Stimulated activated CD8-positive, alpha-beta memory T cell treated with anti-CD3 and anti-CD28 coated beads, Interleukin-7, amount 100 ng/mL, for 24 hours (primary cell): ENCODE results near the gene KDM4D.
"Not testable (repeated sequence)": the region's sequence is repeated elsewhere in the genome, so short reads cannot be mapped to it uniquely, and the experiment has no call there.

Experiments used
- DNase-seq: peaks from one replicate; pipeline ENCODE4 v3.0.0-alpha.2; 2020; ENCODE audit warnings: low read depth

The KDM4D gene

DNA sequence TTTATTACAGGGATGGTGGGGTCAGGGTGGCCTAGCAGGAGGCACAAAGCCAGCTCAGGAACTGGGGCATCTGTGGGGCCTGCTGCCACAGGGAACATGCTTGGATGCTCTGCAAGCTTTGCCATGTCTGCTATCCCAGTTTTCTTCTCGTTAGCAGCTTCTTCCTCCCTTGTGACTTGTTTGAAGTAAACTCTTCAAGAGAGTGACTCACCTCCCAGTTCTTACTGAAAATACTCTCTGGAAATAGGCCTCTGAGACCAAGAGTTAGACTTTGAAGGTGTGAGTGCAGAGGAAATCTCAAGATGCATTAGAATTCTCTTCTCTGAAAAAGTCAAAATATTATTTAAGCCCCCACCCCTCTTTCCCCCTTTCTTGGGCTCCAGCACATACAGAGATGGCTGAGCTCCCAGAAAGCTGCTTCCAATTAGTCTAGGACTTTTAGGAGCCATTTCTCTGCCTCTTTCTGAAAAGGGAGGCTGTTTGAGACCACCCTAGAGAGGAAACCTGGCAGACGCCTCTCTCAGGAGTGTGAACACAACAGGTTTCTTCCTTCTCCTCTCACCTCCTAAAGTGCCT lies 15.3 kb upstream of the KDM4D start:
- no peak for DNase-seq

DNA sequence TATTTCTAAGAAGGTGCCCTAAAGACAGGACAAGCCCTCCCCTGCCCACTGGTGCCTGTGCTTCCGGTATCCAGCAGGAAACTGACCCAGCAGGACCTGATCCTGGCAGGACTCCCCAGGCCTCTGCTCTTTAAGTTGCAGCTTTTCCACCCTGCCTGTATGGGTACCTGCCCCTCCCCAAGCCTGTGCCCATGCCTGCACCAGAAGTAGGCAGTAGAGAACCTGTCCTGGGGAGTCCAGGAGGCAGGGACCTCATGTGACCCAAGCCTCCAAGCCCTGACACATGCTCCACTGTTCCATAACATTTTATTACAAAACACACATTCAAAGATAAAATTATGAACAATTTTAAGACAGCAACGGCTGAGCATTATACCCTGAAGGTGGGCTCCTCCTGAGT lies 14.3 kb upstream of the KDM4D start:
- no peak for DNase-seq

DNA sequence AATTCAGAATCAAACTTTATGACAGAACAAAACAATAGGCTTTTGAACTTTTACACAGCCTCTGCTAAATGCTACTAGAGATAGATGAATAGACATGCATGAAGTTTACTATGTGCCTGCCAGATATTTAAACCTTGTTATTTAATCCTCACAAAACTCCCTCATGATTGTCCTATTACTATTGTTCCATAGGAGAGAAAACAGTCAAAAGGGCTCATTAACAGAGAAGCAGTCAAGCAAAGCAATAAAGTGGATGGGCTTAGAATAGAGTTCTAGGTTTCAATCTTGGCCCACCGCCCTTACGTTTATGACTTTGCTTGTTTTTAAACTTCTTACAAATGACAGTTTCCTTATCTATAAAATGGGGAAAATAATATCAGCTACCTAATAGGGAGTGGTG lies 13.0 kb upstream of the KDM4D start:
- DNase-seq = no peak

DNA sequence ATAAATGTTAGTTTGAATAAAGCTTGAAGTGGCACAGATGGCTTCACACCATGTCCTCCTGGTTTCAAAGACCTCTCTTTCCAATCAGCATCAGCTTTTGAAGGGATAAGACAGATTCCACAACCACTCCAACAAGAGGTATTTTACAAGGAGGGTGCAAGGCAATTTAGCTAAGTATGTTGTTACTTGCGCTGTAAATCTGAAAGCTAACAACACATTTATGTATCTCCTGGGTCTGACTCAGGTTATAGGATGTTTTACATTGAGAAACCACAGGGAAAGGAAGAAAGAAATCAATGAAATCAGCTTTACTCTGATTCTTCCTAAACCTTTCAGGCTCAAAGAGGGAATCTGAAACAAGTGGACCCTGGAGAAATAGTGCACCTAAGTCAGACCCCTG lies 12.3 kb upstream of the KDM4D start:
- DNase-seq = no peak

DNA sequence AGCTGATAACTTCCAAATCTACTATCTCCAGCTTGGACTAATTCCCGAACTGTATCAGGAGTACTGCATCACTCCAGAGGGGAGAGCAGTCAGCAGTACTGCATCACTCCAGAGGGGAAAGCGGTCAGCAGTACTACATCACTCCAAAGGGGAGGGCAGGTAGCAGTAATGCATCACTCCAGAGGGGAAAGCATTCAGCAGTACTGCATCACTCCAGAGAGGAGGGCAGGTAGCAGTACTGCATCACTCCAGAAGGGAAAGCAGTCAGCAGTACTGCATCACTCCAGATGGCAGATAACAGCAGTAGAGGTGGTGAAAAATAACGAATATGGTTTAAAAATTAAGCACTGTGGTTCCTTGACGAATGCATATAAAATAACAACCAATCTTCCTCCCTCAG lies 8.6 kb upstream of the KDM4D start:
- no peak for DNase-seq

DNA sequence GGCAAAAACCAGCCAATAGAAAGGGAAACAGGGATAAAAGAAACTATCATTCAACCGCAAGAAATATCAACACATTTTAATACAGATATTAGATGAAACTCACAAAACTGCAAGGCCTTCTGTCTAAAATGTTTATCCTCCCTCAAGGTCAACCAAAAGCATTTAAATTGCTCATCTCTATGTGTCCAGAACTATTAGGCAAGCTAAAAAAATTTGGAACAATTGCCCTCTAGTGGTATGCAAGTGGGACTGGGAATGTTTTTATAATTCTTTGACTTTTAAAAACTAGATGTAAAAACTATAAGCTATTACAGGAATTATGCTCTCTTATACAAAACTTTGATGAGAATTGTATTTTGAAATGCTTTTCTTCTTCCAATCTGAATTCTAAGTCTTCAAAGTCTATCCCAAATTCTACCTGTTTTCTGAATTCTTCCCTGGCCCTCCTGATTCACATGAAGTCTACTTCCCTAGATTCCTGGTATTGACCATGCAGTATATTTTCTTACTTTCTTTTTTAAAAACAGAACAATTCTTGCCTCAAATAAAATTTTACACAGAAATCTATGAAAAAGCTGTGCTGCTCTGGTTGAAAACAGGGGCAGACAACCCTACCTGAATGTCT lies 5.1 kb upstream of the KDM4D start:
- no peak for DNase-seq

DNA sequence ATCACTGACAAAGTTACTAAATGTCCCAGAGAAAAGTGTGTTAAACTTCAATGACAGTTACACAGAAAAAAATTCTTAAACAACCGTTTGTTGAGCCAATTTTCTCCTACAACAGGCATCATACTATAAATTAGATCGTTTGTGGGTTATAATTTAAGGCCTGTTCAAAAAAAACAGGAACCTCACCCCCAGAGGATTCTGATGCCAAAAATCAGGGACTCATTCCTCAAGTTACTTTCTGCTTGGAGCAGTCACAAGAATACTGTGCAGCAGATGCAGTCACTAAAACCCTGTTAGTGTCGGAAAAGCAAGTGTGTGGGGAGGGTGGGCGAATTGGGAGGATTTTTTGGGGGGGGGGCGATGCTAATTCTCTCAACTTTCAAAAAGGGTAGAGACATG lies 810 bp upstream of the KDM4D start:
- DNase-seq = no peak

DNA sequence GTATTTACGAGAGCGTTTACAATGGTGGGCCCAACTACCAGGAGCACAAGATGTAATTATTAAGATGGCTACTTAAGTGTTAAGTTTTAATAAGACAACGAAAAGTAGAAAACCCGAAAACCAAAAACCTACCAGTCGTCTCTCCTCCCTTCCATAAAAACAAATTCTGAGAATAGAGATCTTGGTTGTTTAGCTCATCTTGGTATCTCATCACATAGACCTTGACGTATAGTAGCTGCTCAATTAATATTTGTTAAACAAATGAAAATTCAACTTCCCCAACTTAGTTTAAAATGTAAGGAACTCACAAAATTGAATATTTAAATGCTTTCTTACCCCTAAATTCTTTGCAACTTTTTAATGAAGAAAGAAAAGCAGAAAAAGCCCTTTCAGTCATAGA lies 669 bp downstream of the KDM4D start:
- no peak for DNase-seq

DNA sequence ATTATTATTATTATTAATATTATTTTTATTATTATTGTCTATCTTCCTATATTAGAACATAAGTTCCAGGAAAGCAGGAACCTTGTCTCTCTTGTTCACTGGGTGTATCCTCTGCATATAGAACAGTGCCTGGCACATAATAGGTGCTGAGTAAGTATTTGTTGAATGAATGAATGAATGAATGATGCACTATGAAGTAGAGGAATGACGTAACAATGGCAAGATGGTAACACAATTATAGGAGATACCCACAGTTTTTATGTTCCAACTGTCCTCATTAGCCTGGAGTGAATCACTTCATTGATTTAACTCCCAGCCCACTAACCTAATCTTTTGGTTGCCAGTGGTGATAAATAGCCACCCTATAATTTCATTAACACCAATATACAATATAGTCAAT lies 2.1 kb downstream of the KDM4D start:
- DNase-seq = no peak

DNA sequence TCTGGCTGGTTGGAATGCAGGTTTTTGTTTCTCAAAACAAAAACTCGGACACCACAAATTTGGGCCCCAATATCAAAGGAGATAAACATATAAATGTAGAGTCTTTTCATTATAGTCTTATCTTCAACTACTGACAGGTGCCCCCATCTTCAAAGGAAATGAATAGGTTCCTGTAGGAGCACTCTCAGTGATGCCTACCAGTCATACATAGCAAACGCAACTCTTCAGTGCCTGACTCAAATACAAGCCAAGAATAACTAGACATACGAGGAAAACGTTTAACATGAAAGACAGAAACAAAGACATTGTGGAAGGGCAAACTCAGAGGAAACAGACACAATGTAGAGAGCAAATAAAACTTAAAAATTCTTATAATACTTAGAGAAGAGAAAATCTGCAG lies 13.9 kb downstream of the KDM4D start:
- no peak for DNase-seq

DNA sequence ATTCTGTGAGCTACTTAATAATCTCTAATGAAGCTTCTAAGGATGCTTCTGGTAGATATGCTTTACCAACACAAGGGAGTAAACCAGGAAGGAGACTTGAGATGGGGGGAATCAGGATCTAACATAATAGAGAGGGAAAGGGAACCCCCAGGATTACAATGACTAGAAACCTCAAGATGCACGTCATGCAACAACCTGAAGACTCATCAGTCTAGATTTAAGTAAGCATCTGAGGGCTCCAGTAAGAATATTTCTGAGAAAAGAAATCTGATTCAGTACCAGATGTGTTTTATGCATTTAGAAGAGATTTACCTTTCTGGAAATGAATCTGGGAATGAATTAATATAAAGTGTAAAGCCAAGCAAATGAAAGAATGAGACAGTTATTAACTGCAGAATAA lies 15.2 kb downstream of the KDM4D start:
- DNase-seq = no peak

DNA sequence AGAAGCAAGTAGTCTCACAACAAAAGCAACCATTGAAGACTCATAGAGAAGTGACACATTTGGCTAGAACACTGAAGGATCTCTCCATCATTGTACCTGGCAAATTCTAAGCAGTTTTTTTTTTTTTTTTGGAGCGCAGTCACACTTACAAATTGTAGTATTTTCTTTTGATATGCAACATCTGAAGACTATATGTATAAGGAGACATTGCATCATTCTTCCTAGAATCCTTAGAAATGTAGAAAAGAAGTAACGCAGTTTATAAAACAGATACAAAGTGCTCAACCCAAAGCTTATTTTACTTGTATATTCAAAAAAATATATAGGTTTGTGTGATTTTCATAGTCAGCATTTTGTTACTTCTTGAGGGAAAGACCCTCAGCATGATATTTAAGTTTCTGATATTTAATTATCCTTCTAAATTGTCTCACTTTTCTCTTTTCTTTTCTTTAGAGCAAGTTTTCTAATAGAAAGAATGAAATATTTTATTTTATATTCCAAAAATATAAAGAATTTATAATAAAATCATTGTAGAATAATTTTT lies 20.0 kb downstream of the KDM4D start:
- DNase-seq = no peak

DNA sequence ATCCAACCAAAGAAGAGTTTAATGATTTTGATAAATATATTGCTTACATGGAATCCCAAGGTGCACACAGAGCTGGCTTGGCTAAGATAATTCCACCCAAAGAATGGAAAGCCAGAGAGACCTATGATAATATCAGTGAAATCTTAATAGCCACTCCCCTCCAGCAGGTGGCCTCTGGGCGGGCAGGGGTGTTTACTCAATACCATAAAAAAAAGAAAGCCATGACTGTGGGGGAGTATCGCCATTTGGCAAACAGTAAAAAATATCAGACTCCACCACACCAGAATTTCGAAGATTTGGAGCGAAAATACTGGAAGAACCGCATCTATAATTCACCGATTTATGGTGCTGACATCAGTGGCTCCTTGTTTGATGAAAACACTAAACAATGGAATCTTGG lies 23.9 kb downstream of the KDM4D start:
- no peak for DNase-seq

DNA sequence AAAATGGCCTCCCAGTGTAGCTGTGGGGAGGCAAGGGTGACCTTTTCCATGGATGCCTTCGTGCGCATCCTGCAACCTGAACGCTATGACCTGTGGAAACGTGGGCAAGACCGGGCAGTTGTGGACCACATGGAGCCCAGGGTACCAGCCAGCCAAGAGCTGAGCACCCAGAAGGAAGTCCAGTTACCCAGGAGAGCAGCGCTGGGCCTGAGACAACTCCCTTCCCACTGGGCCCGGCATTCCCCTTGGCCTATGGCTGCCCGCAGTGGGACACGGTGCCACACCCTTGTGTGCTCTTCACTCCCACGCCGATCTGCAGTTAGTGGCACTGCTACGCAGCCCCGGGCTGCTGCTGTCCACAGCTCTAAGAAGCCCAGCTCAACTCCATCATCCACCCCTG lies 24.8 kb downstream of the KDM4D start:
- DNase-seq = no peak

DNA sequence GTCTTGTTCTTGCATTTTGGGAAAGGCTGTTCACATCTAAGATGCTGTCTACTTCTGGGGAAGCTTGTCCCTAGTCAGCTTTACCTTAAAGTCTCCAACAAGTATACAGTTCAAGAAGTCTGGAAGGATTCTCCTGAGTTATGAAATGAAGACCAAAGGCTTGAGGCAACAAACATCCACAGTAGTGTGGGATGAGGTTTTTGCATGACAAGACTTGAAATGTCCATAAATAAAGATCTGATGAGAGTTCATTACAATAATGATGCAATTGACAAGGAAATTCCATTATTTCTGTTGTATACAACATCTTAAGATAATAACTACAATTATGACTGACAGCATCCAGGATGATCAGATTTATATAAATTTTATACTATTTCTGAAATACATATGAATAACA lies 30.2 kb downstream of the KDM4D start:
- no peak for DNase-seq

DNA sequence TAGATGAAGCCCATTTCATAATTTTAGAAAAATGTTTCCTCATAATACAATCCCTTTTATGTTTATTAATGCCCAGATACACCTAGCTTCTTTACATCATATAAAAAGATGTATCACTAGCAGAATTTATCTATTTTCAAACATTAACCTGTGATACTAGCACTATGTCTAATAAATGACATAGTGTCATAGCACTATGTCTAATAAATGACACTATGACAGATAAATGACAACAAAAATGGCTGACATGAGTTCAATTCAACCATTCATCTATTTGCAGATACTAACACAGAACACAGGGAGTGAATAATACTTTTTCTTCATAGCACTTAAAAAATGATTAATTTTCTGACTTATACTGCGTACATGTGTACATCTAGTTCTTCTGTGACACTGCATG lies 32.1 kb downstream of the KDM4D start:
- no peak for DNase-seq

DNA sequence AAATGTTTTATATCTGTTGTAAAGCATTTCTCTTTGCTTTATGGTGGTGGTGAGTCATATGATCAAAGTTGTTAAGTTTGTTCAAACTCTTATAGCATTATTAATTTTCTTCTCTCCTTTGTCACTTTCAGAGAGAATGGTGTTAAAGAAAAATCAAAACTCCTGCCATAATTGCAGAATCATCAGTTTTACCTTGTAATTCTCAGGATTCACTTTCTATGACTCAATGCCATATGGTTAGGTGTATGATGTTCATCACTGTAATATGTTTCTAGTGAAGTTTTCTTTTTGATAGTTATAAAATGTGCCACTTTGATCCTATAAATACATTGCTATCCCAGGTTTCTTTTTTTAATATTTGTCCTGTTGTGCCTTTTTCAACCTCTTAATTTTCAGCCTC lies 37.9 kb downstream of the KDM4D start:
- DNase-seq = no peak

DNA sequence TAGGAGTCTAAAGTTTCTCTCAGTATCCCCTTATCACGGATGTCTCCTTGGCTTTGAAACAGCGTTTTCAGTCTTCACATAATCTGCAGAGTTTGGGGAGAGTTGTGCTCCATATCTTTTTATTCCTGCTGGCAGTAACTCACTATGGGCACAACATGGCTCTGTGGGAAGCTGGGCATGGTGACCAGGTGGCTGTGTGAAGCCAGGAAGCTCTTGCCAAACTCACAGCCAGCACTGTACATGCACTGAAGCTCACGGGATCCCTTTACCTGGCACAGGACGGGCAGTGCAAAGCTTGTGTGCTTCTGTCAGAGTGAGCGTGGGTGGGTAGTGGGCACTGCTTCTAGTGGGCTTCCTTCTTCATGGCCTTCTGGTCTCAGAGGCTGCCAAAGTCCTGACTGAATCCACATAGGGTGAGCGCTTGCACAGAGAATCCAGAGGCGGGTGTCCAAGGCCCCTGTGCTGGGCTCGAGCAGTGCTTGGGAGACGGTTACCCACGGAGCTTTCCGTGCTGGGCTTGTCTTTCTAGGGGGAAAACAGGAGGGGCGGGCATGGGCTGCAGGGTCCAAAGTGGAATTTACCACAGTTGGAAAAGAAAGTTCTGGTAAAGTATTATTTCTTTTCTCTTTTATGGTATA lies 40.8 kb downstream of the KDM4D start:
- DNase-seq = no peak

DNA sequence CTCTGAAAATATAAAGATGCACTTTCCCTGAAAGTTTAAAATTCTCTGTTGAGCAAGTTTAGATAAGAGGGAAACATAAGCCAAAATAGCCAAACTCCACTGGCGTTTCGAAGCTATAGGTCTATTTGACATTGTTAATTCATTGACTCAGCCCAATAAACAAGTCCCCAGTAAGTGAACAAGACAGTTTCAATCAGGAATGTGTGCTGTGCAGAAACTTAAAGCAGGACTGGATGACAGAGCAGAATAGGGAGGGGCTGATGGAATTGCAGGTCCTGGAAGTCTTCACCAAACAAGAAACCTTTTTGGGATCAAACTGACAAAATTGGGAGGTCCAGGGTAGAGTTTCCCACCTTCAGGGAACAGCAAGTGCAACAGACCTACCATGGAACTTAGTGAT lies 42.6 kb downstream of the KDM4D start:
- DNase-seq = no peak

DNA sequence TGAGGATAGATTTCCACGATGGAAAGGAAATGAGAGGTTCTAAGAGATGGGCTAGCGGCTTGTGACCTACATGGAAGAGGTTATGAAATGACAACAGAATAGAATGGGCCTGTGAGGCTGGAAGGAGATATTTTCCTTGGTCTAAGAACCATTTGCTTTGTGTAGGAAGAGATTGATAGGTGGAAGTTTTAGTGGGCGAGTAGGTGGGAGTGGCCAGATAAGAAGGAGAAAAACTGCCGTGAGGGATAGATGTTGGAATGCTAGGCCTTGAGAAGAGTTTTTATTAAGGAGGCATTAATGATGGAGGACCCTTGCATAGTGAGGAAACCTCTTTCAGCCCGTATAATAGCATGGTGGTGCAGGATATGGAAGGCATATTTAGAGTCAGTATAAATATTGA lies 48.0 kb downstream of the KDM4D start:
- not testable (repeated sequence) for DNase-seq

DNA sequence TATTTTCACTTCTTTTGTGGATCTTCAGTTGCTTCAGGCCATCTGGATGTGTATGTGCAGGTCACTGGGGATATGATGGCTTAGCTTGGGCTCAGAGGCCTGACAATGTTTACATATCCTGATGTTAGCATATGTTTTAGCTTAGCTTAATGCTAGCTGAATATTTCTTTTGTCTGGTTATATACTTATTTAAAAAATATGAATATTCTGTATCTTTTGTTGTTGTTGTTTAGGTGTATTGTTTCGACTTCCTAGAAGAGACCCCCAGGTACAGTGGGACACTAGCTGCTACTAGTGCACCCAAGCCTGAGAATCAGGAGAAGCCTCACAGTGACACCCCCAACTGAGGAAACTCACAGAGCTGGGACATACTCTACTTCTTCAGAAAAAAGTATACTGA lies 51.4 kb downstream of the KDM4D start, which contains the start of gene KDM4E:
TSS of gene KDM4E (plus strand) at position 301 of the 400 bp plus-strand sequence. CDS start 300 bp downstream, outside the sequence.
- DNase-seq = no peak

DNA sequence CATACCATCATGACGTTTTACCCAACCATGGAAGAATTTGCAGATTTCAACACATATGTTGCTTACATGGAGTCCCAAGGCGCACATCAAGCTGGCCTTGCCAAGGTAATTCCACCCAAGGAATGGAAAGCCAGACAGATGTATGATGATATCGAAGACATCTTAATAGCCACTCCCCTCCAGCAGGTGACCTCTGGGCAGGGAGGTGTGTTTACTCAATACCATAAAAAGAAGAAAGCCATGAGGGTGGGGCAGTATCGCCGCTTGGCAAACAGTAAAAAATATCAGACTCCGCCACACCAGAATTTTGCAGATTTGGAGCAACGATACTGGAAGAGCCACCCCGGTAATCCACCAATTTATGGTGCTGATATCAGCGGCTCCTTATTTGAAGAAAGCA lies 52.1 kb downstream of the KDM4D start:
- not testable (repeated sequence) for DNase-seq

DNA sequence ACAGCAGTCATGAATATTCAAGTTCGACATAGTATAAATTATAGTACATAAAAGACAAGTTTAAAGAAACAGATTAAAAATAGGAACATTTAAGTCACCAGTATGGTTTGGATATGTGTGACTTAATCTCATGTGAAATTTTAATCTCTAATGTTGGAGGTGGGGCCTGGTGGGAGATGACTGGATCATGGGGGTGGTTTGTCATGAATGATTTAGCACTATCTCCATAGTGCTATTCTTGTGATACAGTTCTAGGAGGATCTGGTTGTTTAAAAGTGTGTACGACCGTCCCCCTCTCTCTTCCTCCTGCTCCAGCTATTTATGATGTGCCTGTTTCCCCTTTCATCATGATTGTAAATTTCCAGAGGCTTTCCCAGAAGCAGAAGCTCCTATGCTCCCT lies 54.8 kb downstream of the KDM4D start:
- DNase-seq = no peak

DNA sequence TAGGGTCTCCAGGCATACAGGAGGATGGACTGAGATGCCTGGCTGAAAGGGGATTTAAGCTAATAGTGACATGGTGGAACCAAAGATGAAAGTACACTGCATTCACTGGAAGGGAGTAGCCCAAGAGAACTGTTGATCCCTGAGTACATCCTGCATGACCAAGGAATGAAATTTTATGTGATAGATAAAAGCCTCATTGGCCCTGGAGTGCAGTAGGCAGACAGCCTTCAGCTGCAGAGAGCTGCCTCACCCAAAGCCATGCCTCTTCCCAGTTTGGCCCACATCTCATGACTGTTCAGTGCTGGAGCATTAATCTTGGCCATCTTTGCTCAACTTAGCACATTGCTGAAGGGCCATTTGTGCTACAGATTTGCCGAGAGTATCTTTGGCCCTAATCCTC lies 59.5 kb downstream of the KDM4D start:
- no peak for DNase-seq
